ENCODE measurements around the gene DLG2.

The DLG2 gene

DNA sequence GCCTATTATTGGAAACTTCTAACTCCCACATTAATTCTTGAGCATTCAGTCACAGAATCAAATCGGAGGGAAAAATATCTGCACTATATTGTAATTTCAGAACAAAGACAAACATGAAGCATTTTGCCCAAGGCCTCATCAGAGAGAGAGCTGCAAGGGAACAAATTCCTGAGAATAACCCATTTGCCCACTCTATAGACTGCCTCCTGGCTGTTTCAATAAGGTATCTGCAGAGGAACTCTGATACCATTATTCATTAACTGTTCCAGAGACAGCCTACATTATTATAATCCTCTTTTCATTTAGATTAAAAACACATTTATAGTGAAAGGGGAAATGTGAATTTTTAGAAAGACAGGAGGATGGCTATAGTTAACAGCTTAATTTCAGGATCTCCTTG is 663.9 kb downstream of the DLG2 start:
- no peak for DNase-seq

- DNase-seq = no peak
These were observed 665.1 kb downstream of the DLG2 start for GRCh38 chr11:84962018-84962417.

DNA sequence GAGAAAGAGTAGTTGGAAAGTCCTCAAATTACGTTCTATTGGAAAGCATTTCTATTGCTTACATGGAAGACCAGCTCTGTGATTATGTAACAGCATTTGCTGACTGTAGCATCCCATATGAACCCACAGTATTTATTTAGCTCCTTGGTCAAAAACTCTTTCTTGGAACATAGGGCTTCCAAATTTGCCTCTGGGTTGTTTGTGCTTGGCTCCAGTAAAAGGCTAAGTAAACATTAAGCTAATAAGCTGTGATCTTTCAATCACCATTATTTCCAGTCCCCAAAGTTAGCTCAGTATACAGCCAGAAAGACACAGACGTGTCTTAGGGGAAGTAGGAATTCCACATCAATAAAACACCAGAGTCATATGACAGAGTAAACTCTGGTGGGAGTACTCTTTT is 668.8 kb downstream of the DLG2 start:
- no peak for DNase-seq

DNA sequence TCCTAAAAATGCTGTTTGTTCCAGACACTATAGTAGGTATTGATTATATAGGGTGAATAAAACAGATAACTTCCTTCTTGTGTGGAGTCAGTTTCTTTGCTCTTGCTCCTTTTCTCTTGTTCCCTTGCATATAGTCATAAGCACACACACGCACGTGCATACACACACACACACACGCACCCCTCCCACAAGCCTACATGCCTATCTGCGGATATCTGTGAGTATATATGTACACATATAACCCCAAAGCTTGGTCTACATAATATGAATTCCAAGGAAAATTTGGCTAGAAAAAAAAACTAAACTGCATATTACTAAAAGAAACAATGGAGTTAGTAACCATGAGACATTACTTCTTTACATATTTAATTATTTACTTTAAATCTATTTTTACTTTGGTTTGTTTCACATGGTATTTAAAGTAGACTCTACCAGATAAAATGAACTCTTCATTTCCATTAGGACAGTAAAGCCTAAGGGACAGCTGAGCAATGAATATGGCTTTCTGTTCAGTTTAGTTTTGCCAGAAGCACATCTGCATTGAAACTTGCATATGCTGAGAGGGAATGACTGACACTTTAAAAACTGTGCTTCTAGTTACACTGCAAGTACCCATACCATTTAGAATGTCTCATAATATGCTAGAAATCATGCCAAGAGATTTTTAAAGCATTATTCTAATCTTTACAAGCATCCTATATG is 676.4 kb downstream of the DLG2 start:
- DNase-seq = no peak

- DNase-seq = no peak
These were observed 679.1 kb downstream of the DLG2 start for GRCh38 chr11:84947970-84948580.

- DNase-seq = no peak
These were observed 680.1 kb downstream of the DLG2 start for GRCh38 chr11:84947070-84947469.

DNA sequence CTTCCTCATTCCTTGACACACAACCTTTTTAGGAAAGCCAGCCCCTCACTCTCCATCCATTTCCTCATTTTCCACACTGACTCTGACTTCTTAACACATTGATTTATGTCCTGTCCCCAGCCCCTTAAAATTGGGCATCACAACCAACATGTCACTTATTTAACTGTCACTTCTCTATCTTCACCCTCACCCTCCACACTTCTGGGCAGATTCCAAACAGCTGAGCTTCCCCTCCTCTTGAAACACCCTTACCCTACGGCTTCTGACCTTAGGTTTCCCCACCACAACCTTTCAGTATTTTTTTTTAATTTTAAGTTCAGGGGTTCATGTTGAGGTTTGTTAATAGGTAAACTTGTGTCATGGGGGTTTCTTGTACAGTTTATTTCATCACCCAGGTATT is 696.3 kb downstream of the DLG2 start:
- DNase-seq = no peak

- DNase-seq = no peak
These were observed 697.4 kb downstream of the DLG2 start for GRCh38 chr11:84929738-84930137.

- no peak for DNase-seq
These were observed 702.9 kb downstream of the DLG2 start for GRCh38 chr11:84924154-84924692.

DNA sequence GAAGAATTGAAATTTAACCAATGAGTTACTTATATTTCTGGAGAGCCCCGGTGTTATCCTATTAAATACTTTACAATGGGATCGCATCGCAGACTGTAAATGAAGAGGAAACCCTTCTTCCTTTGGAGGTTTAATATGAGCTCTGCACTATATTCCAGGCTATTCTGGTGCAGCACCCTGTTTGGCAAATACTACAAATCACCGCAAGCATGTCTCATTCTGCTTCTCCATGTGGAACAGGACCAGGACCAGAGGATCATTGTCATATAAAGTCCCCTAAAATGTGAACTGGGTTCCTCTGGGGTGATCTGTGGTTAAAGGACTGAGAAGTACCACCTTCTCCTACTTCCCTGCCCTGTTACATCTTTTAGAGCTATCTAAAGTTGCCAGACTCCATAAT is 703.7 kb downstream of the DLG2 start:
- DNase-seq = no peak

GRCh38 chr11:84922836-84923235 is 704.3 kb downstream of the DLG2 start:
- DNase-seq = no peak

DNA sequence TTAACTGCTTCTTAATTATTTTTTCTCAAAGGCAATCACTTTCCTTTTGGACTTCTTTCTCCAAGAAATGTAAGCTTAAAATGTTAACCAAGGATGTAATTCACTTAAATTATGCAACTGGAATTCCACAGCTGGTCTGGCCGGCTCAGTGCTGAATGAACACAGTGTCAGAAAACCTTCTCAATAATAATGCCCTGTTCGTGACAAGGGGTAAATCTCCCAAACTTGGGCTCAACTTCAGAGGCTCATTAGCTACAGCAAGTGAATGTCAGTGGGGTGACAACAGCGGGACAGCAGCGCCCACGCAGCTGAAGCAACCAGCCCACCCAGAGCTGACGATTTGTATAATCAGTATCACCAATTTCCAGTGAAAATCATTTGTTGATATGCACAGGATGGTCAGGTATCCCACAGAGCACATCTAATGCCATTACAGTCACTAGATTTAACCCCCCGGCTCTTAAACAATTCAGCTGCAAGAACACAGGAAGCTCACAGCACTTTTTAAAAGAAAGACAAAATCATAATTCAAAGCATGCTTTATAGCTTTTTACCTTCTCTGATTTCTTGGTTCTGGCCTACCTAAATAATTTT is 704.8 kb downstream of the DLG2 start:
- DNase-seq = no peak

DNA sequence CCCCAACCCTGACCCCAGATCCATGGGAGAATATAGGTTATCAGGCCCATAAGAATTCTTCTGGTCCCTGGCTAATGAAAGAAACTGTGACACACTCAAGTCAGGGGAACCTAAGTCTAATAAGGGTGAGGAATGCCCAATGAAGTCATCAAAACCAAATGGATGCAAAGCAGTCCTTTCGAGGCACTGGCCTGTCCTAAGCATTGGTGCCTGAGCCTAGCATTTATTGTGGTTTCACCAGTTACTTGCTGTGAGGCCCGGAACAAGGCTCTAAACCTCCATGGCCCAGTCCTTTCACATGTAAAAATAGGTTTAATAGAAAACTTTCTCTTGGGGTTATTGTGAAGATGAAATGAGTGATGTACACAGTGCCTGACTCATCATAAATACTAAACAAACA is 712.6 kb downstream of the DLG2 start:
- DNase-seq = no peak

- no peak for DNase-seq
These were observed 717.4 kb downstream of the DLG2 start for GRCh38 chr11:84909740-84910139.

- no peak for DNase-seq
These were observed 720.1 kb downstream of the DLG2 start for GRCh38 chr11:84906995-84907394.

GRCh38 chr11:84905411-84905810 is 721.7 kb downstream of the DLG2 start:
- DNase-seq = no peak

- DNase-seq = no peak
These were observed 724.7 kb downstream of the DLG2 start for GRCh38 chr11:84902445-84902844.

DNA sequence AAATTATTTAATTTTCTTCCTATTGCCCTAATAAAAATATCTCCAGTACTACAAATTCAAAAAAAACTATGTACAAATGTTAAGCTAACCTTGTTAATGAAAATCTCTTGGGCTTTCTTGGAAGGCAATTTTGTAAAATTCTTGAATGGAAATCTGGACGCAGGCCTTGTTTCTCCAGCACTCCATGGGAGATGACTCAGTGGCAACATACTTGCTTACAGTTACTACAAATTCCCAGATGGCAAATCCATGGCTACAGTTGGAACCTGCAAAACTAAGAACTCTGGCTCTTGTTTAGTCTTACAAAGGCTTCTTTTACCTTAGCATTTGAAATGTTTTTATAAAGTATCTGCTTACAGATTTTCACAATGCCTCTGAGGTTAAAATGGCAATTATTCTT is 725.2 kb downstream of the DLG2 start:
- DNase-seq = no peak

DNA sequence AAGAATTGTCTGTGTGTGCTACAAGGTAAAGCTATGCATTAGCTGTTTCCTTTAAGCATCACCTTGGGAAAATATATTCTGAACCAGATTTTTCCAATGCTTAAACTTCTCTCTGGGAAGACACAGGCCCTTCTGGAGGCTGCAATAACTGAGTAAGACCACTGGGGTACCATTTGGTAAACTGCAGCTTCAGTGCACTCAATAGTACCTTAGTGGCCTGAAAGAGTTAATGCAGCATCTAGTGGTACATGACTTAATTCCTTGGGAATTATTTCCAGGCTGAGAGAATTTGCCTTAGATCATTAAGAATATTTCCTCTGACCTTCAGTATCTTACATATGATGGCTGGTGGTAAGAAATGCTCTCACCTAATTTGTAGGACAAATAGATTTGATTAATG is 727.4 kb downstream of the DLG2 start:
- DNase-seq = no peak

DNA sequence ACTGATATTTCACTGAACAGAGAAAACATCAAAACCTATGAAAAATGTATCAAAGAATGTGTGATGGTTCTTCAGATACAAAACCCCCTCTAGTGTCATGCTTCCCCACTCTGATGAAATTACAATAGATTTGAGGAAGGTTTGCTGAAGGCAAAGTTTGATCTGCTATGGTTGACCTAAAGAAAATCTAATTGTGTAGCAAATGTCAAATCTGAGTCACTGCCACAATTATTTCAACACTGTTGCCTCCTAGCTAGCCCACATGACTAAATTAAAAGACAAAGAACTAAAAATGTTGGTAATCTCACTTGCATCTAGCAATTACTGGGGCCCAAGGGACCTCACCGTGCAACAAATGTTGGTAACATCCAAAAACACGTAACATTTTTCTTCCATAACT is 728.0 kb downstream of the DLG2 start:
- DNase-seq = no peak

GRCh38 chr11:84894666-84895065 is 732.5 kb downstream of the DLG2 start:
- DNase-seq = no peak

DNA sequence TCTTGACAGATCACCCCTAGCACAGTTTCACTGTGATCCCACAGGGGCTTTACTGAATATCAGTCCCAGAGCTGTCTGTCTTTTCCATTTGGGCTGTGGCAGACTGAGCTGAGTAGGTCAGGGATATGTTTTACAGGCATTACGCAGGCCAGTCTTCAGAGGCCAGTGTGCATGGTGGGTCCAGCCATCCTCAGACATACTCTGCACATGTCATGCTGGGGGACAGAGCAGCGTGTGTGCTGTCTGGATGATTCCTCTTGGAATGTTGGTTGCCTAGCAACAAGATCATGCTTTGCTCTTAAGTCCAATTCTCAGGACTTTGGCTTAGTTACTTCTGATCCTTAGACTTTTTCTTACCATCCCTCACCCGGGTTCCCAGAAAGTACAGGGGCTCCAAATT is 736.5 kb downstream of the DLG2 start:
- no peak for DNase-seq

- no peak for DNase-seq
These were observed 737.6 kb downstream of the DLG2 start for GRCh38 chr11:84889556-84889955.

DNA sequence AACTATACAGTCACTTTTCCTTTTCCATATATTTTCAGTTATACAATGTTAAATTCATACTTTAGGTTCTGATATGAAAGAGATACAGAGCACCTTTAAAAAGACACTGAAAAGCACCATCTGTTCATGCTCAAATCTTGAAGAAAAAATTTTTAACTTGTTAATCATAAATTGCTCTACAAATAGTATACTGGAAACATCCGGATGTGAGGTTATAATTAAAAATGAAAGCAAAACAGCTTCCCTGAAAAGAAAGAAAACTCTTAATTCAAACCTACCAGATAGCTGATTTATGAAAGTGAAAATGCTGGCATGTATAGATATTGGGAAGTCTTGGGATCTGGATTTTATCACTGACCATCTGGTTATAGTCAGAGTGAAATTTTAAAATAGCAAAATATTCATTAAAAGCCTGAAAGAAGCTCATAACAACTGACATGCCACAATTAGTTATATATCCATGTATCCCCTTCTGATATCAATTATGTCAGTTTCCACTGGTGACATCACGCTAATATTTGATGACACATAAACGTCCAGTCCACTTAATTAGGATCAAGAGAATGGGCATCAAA is 740.0 kb downstream of the DLG2 start:
- no peak for DNase-seq
